Liver (tissue), 9 donors: Measurements from ENCODE around the gene PSPC1. TPM values are rescaled to one million over a fixed set of nuclear protein-coding genes. Genes with fewer than 3 reads are reported as not detected.
A peak's percentile ranks its signal among the peaks of the same experiment; 100 is the strongest.

Experiments
- DNase-seq: peaks from one replicate; pipeline ENCODE4 v3.0.0-alpha.2; 2017; ENCODE audit warnings: low spot score
- H3K27ac ChIP-seq, 2 donors: one replicate each; pipeline ENCODE4 v1.7.0; 2013; ENCODE audit warnings: inconsistent platforms in 2 of 2, low read length in 2 of 2, control low read depth in 1 of 2, low read depth in 1 of 2, mild to moderate bottlenecking in 1 of 2
- H3K27me3 ChIP-seq, 4 donors: one replicate each; pipeline versions ENCODE4 v1.6.1 to v1.7.0; 2013; ENCODE audit warnings: low read length in 3 of 4, inconsistent platforms in 1 of 4, mild to moderate bottlenecking in 1 of 4, moderate library complexity in 1 of 4; ENCODE audit not compliant: control insufficient read depth in 4 of 4, insufficient read depth in 4 of 4
- H3K36me3 ChIP-seq, 4 donors: one replicate each; pipeline versions ENCODE4 v1.6.1 to v1.7.0; 2013; ENCODE audit warnings: low read length in 3 of 4, mild to moderate bottlenecking in 3 of 4, low read depth in 1 of 4, moderate library complexity in 1 of 4; ENCODE audit not compliant: control insufficient read depth in 4 of 4, insufficient read depth in 3 of 4
- H3K4me1 ChIP-seq, 4 donors: one replicate each; pipeline versions ENCODE4 v1.6.1 to v1.7.0; 2013; ENCODE audit warnings: low read length in 3 of 4, mild to moderate bottlenecking in 3 of 4, moderate library complexity in 1 of 4; ENCODE audit not compliant: control insufficient read depth in 4 of 4, insufficient read depth in 4 of 4
- H3K4me3 ChIP-seq, 3 donors: one replicate each; pipeline versions ENCODE4 v1.6.1 to v1.7.0; 2013; ENCODE audit warnings: low read length in 3 of 3, control low read depth in 1 of 3, low read depth in 1 of 3, mild to moderate bottlenecking in 1 of 3
- H3K9ac ChIP-seq, 2 donors: one replicate each; pipeline ENCODE4 v1.7.0; 2013; ENCODE audit warnings: low read length in 2 of 2, mild to moderate bottlenecking in 2 of 2, moderate library complexity in 2 of 2, control low read depth in 1 of 2, low read depth in 1 of 2
- H3K9me3 ChIP-seq, 4 donors: one replicate each; pipeline versions ENCODE4 v1.6.1 to v1.7.0; 2013; ENCODE audit warnings: low read length in 3 of 4; ENCODE audit not compliant: control insufficient read depth in 4 of 4
- EGR1 ChIP-seq, 2 donors: IDR thresholded peaks; 2 replicates each; pipeline ENCODE4 v1.6.1; 2016 to 2018; ENCODE audit warnings: antibody characterized with exemption in 2 of 2, low read depth in 2 of 2
- FOXA1 ChIP-seq: IDR thresholded peaks from 2 replicates; pipeline ENCODE4 v1.6.1; 2016; ENCODE audit warnings: antibody characterized with exemption
- FOXA2 ChIP-seq: IDR thresholded peaks from 2 replicates; pipeline ENCODE4 v1.6.1; 2016; ENCODE audit warnings: antibody characterized with exemption
- GABPA ChIP-seq, 2 donors: IDR thresholded peaks in 1 of 2; conservative IDR thresholded peaks in 1 of 2; 2 replicates each; pipeline ENCODE4 v1.6.1; 2016; ENCODE audit warnings: antibody characterized with exemption in 2 of 2, mild to moderate bottlenecking in 1 of 2, moderate library complexity in 1 of 2
- HNF4A ChIP-seq, 2 donors: conservative IDR thresholded peaks; 2 replicates each; pipeline ENCODE4 v1.6.1; 2016; ENCODE audit warnings: antibody characterized with exemption in 2 of 2, mild to moderate bottlenecking in 2 of 2
- HNF4G ChIP-seq: IDR thresholded peaks from 2 replicates; pipeline ENCODE4 v1.6.1; 2016; ENCODE audit warnings: antibody characterized with exemption
- JUND ChIP-seq, 2 donors: IDR thresholded peaks; 2 replicates each; pipeline ENCODE4 v1.6.1; 2016; ENCODE audit warnings: antibody characterized with exemption in 2 of 2
- NR2F2 ChIP-seq: IDR thresholded peaks from 2 replicates; pipeline ENCODE4 v1.6.1; 2016; ENCODE audit warnings: antibody characterized with exemption
- RAD21 ChIP-seq, 2 donors: IDR thresholded peaks; 2 replicates each; pipeline ENCODE4 v1.6.1; 2016; ENCODE audit warnings: antibody characterized with exemption in 2 of 2, mild to moderate bottlenecking in 2 of 2
- RXRA ChIP-seq, 2 donors: IDR thresholded peaks; 2 replicates each; pipeline ENCODE4 v1.6.1; 2017 to 2018; ENCODE audit warnings: antibody characterized with exemption in 2 of 2, mild to moderate bottlenecking in 1 of 2
- SP1 ChIP-seq: IDR thresholded peaks from 2 replicates; pipeline ENCODE4 v1.6.1; 2018; ENCODE audit warnings: antibody characterized with exemption, mild to moderate bottlenecking
- TAF1 ChIP-seq: conservative IDR thresholded peaks from 2 replicates; pipeline ENCODE4 v1.6.1; 2016; ENCODE audit warnings: antibody characterized with exemption, mild to moderate bottlenecking
- YY1 ChIP-seq: IDR thresholded peaks from 2 replicates; pipeline ENCODE4 v1.6.1; 2016; ENCODE audit warnings: antibody characterized with exemption, mild to moderate bottlenecking
- WGBS: extraction: QIAGEN DNeasy Blood & Tissue Kit; methylation state at CpG from one replicate; pipeline ENCODE4 v1.1.7; 2013; 5-methylcytosine and 5-hydroxymethylcytosine counted together
- polyA plus RNA-seq, 2 donors: library from polyadenylated mRNA; stranded (reverse) in 1 of 2; unstranded in 1 of 2; fragments of 200-250 nt in 1 of 2; fragments of >200 nt in 1 of 2; fragmentation: Nextera tagmentation in 1 of 2; extraction: Ambion mirVana in 1 of 2; gene quantifications; one replicate each; pipeline versions ENCODE4 v1.2.1 to v1.2.3, GENCODE V29; 2013 to 2015
- total RNA-seq, 2 donors: library from RNA; depleted of rRNA; stranded (reverse); fragments of >200 nt; gene quantifications; one replicate each; pipeline ENCODE4 v1.2.3, GENCODE V29; 2014
- TF ChIP-seq, protein P1 (sequence below): IDR thresholded peaks from 2 replicates; pipeline ENCODE4 v1.6.1; 2016; ENCODE audit warnings: antibody characterized with exemption
- TF ChIP-seq, protein P2 (sequence below): IDR thresholded peaks from 2 replicates; pipeline ENCODE4 v1.6.1; 2016; ENCODE audit warnings: antibody characterized with exemption
- TF ChIP-seq, protein P3 (sequence below): IDR thresholded peaks from 2 replicates; pipeline ENCODE4 v1.6.1; 2016; ENCODE audit warnings: antibody characterized with exemption
- TF ChIP-seq, protein P4 (sequence below): fragments of 150-350 bp; IDR thresholded peaks from 2 replicates; pipeline ENCODE4 v1.5.1; 2017; ENCODE audit warnings: improper control_type of control experiment, low read depth, low read length; ENCODE audit not compliant: missing input control
- TF ChIP-seq, protein P5 (sequence below): IDR thresholded peaks from 2 replicates; pipeline ENCODE4 v1.6.1; 2016; ENCODE audit warnings: antibody characterized with exemption, mild to moderate bottlenecking
- donor health status: healthy.
- donor health status: healthy.
- donor health status: healthy.
- donor health status: healthy.
- donor health status: healthy.

PSPC1 gene
- total and polyA plus RNA-seq, 4 donors: 7.8 to 38.2 (median 20.1) TPM

DNA sequence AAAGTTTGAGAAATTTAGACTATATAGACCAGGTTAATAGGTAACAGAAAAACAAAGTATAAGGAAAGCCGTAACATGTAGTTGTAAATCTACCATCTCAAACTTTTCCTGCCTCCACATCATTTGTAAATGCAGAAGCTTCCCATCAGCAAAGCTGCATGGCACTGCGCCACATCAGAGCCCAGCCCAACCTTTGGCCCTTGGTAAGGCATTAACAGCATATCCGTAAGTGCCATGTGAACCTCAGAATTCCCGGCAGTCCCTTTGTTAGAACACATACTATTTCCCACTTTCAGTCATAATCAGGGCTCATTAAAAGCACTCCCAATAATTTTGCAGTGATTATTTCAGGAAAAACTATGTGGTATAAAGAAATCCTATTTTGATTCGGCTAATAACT, 97.7 kb downstream of the PSPC1 start:
- Histone ChIP-seq H3K36me3 (peaks cover 0 to 4% (median 1%) of the 10 kb centered on the region in 4 donors), H3K4me1 (peaks cover 2 to 14% (median 8%) of the 10 kb centered on the region in 4 donors), H3K4me3 (no peak overlapping the region), H3K9ac (no peak overlapping the region), H3K9me3 (no peaks in the 10 kb centered on the region), H3K27ac (peak overlapping the region; percentile 68 to 88), H3K27me3 (no peaks in the 10 kb centered on the region)
- 28% methylated on average over 5 of the region's 5 CpGs for WGBS
- peak; percentile 53 for DNase-seq
- TF ChIP-seq EGR1 (IDR thresholded peaks at IDR 0.05; ENCODE audit: low read depth in 2 of 2) (no peak), RXRA (IDR thresholded peaks at IDR 0.05) (peak; percentile 40 to 44), FOXA2 (peak; percentile 22), GABPA (IDR thresholded peaks at IDR 0.05 in 1 of 2, conservative IDR thresholded peaks at IDR 0.05 in 1 of 2) (no peak), FOXA1 (no peak), HNF4G (peak; percentile 70), HNF4A (conservative IDR thresholded peaks at IDR 0.05) (peak; percentile 86 to 89), YY1 (peak; percentile 47), JUND (IDR thresholded peaks at IDR 0.05) (no peak), TAF1 (no peak), NR2F2 (peak; percentile 42), SP1 (peak; percentile 93), RAD21 (IDR thresholded peaks at IDR 0.05) (peak in 1 of 2 donors; percentile 46)
- TF ChIP-seq, protein P1, sequence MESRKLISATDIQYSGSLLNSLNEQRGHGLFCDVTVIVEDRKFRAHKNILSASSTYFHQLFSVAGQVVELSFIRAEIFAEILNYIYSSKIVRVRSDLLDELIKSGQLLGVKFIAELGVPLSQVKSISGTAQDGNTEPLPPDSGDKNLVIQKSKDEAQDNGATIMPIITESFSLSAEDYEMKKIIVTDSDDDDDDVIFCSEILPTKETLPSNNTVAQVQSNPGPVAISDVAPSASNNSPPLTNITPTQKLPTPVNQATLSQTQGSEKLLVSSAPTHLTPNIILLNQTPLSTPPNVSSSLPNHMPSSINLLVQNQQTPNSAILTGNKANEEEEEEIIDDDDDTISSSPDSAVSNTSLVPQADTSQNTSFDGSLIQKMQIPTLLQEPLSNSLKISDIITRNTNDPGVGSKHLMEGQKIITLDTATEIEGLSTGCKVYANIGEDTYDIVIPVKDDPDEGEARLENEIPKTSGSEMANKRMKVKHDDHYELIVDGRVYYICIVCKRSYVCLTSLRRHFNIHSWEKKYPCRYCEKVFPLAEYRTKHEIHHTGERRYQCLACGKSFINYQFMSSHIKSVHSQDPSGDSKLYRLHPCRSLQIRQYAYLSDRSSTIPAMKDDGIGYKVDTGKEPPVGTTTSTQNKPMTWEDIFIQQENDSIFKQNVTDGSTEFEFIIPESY: no peak
- TF ChIP-seq, protein P2, sequence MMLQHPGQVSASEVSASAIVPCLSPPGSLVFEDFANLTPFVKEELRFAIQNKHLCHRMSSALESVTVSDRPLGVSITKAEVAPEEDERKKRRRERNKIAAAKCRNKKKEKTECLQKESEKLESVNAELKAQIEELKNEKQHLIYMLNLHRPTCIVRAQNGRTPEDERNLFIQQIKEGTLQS: no peak
- TF ChIP-seq, protein P3, sequence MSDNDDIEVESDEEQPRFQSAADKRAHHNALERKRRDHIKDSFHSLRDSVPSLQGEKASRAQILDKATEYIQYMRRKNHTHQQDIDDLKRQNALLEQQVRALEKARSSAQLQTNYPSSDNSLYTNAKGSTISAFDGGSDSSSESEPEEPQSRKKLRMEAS: no peak
- TF ChIP-seq, protein P4, sequence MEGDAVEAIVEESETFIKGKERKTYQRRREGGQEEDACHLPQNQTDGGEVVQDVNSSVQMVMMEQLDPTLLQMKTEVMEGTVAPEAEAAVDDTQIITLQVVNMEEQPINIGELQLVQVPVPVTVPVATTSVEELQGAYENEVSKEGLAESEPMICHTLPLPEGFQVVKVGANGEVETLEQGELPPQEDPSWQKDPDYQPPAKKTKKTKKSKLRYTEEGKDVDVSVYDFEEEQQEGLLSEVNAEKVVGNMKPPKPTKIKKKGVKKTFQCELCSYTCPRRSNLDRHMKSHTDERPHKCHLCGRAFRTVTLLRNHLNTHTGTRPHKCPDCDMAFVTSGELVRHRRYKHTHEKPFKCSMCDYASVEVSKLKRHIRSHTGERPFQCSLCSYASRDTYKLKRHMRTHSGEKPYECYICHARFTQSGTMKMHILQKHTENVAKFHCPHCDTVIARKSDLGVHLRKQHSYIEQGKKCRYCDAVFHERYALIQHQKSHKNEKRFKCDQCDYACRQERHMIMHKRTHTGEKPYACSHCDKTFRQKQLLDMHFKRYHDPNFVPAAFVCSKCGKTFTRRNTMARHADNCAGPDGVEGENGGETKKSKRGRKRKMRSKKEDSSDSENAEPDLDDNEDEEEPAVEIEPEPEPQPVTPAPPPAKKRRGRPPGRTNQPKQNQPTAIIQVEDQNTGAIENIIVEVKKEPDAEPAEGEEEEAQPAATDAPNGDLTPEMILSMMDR: no peak
- TF ChIP-seq, protein P5, sequence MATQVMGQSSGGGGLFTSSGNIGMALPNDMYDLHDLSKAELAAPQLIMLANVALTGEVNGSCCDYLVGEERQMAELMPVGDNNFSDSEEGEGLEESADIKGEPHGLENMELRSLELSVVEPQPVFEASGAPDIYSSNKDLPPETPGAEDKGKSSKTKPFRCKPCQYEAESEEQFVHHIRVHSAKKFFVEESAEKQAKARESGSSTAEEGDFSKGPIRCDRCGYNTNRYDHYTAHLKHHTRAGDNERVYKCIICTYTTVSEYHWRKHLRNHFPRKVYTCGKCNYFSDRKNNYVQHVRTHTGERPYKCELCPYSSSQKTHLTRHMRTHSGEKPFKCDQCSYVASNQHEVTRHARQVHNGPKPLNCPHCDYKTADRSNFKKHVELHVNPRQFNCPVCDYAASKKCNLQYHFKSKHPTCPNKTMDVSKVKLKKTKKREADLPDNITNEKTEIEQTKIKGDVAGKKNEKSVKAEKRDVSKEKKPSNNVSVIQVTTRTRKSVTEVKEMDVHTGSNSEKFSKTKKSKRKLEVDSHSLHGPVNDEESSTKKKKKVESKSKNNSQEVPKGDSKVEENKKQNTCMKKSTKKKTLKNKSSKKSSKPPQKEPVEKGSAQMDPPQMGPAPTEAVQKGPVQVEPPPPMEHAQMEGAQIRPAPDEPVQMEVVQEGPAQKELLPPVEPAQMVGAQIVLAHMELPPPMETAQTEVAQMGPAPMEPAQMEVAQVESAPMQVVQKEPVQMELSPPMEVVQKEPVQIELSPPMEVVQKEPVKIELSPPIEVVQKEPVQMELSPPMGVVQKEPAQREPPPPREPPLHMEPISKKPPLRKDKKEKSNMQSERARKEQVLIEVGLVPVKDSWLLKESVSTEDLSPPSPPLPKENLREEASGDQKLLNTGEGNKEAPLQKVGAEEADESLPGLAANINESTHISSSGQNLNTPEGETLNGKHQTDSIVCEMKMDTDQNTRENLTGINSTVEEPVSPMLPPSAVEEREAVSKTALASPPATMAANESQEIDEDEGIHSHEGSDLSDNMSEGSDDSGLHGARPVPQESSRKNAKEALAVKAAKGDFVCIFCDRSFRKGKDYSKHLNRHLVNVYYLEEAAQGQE: no peak
